ENCODE results near the gene LHFPL3.

DNA sequence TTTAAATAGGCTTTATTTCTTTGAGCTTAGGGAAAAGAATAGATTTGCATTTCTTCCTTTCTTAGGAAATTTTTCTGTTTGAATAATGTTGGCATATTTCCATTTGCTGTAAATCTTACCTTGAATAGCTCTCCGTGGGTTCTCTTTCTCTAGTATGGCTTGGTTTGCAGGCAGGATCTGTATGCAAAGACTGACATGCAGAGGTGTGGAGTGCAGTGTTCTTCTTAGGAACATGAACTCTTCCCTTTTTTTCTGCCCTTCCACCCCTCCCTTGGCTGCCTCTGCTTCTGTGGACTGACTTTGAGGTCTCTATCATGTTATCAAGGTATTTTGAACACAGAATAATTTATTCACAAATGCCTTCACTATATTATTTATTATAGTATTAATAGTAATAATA, 222.8 kb downstream of the LHFPL3 start:
- TF ChIP-seq, protein P1, sequence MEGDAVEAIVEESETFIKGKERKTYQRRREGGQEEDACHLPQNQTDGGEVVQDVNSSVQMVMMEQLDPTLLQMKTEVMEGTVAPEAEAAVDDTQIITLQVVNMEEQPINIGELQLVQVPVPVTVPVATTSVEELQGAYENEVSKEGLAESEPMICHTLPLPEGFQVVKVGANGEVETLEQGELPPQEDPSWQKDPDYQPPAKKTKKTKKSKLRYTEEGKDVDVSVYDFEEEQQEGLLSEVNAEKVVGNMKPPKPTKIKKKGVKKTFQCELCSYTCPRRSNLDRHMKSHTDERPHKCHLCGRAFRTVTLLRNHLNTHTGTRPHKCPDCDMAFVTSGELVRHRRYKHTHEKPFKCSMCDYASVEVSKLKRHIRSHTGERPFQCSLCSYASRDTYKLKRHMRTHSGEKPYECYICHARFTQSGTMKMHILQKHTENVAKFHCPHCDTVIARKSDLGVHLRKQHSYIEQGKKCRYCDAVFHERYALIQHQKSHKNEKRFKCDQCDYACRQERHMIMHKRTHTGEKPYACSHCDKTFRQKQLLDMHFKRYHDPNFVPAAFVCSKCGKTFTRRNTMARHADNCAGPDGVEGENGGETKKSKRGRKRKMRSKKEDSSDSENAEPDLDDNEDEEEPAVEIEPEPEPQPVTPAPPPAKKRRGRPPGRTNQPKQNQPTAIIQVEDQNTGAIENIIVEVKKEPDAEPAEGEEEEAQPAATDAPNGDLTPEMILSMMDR (IDR thresholded peaks at IDR 0.05) = no peak
- no peak for TF ChIP-seq POLR2A (IDR thresholded peaks at IDR 0.05)

Measured in esophagus squamous epithelium (tissue), 4 donors.